GM19328 (cell line): ENCODE results near the gene PFAS.

ENCODE experiments used
- ATAC-seq: cut with Tn5 transposase; IDR thresholded peaks from one replicate; pipeline ENCODE4 v1.9.1; 2021; ENCODE audit warnings: mild to moderate bottlenecking, moderate library complexity; ENCODE audit not compliant: unreplicated experiment

PFAS gene

DNA sequence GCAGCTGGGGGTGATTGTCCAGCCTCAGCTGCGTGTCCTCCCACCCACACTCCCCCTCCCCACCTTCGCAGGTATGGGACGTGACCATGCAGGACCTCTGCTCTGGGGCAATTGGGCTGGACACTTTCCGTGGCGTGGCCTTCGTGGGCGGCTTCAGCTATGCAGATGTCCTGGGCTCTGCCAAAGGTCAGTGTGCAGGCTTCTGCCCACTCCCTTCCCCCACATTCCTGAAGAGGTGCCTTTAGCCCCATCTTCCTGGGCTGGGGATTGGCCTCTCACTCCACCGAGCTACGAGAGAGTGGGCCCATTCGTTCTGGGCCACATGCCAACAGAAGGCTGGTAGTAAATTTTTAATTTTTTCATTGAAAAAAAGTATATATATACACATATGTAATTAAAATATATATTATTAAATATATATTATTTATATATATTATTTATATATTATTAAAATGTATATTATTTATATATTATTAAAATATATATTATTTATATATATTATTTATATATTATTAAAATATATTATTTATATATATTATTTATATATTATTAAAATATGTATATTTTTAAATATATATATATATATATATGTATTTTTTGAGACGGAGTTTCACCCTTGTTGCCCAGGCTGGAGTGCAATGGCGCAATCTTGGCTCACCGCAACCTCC, 18.5 kb downstream of the PFAS start:
- ATAC-seq = no peak

DNA sequence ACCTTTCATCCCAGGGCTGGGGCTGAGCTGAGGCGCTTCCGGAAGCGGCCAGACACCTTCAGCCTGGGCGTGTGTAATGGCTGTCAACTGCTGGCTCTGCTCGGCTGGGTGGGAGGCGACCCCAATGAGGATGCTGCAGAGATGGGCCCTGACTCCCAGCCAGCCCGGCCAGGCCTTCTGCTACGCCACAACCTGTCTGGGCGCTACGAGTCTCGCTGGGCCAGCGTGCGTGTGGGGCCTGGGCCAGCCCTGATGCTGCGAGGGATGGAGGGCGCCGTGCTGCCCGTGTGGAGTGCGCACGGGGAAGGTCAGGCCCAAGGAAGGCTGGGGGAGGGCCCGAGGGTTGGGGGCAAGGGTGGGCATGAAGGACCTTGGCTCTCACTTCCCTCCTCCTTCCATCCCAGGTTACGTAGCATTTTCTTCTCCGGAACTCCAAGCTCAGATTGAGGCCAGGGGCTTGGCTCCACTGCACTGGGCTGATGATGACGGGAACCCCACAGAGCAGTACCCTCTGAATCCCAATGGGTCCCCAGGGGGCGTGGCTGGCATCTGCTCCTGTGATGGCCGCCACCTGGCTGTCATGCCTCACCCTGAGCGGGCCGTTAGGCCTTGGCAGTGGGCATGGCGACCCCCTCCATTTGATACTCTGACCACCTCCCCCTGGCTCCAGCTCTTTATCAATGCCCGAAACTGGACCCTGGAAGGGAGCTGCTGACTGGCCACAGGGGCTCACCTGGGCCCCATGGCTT, 19.6 kb downstream of the PFAS start:
- no peak for ATAC-seq

DNA sequence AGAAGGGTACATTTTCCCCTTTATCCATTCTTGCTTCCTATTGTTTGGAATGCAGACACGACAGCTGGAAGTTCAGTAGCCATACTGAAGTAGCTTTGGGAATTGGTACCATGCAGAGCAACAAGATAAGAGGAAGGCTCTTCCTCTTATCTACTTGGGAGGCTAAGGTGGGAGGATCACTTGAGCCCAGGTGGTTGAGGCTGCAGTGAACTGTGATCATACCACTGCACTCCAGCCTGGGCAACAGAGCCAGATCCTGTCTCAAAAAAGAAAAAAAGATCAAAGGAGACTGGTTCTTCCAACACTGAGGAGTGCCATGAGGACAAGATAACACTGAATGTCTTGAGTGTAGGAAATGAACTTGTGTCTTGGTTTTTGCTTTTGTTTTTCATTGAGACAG, 23.3 kb downstream of the PFAS start:
- no peak for ATAC-seq

DNA sequence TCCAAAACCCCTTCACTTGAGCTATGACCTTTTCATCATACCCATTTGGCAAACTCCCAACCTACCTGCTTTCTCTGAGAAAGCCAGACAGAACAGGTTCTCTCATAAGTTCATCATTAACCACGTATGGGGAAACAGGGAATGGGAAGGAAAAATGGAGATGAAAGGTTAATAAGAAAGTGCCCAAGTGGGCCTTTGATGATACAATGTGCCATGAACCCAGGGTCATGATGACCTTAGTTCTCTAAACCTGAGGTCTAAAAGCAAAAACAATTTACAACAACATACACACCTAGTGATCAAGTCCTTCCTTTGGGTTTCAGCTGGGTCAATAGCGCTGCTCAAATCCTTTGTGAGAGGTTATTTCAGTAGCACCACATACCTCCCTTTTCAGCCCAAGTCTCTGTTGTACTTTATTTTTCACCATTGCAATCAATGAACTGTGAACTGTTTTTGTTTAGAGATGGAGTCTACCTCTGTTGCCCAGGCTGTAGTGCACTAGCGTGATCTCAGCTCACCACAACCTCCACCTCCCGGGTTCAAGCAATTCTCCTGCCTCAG, 24.9 kb downstream of the PFAS start:
- no peak for ATAC-seq

DNA sequence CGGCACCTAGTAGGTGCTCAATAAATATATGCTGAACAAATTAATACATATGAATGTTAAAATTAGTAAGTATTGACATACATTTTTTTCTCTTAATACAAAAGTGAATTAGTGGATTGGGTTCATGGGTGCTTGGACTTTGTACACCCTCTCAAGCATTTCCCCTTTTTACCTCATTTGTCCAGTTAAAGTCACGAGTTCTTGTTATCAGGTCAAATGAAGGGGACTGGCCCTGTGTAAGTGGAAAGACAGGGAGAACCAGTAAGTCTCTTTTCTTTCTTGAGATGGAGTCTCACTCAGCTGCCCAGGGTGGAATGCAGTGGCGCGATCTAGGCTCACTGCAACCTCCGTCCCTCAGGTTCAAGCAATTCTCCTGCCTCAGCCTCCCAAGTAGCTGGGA, 25.7 kb downstream of the PFAS start:
- ATAC-seq = no peak

DNA sequence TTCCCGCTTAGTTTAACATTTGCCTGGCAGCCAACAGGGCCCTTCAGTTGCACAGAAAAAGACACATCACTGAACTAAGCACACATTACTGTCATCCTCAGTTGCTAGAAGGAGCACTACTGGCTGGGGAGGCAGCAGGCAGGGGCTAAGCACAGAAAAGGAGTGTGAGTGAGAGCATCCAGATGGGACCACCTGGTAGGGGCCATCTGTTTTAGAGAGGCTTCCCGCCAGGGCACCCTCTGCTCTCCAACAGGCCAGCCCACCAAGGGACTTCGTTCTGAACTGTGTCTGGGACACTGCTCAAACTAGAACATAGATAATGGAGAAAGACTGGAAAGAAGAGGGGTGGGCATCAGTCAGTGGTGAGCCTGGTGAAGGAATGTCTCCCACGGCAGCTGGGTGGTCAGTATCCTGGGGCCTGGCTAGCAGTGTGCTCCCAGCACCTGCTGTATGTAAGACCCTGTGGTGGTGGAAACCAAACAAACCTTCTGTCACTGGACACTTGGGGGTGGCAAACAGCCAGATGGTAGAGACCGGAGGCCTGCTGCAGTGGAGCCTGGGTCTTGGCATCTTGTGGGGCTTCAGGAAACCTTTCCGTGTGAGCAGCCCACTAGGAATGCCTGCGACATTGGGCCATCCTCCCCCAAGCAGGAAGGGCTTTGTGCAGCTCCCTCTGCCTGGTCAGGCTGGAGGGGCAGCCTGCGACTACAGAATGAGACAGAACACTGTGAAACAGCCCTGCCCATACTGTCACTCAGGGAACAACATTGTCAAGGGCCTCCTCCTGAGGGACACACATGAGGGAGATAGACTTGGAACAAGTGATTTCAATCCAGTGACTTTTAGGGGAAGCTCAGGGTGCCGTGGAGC, 26.6 kb downstream of the PFAS start:
- no peak for ATAC-seq

DNA sequence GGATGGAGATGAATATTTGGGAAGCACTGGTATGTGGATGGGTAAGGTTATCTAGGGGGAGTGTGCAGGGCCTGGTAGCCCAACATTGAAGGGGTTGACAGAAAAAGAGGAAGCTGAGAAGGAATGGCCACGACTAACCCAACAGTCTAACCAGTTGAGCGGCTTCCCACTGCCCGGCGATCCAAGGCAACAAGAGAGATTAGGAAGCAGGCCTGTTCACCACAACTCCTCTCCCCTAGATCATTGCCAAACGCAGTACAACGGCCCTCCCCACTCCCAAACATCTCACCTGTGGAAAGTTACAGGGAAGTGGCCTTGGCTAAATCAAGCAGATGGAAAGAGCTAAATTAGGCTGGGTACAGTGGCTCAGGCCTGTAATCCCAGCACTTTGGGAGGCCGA, 28.2 kb downstream of the PFAS start:
- ATAC-seq = no peak

DNA sequence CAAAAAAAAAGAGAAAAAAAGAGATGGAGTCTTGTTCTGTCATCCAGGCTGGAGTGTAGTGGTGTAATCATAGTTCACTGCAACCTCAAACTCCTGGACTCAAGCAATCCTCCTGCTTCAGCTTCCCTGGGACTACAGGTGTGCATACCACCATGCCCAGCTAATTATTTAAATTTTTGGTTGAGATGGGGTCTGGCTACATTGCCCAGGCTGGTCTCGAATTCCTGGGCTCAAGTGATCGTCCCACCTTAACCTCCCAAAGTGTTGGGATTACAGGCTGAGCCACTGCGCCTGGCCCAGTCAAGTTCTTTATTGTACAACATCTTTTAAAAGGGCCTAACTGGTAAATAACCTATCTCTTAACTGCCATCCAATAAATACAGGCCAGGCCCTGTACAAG, 33.3 kb downstream of the PFAS start:
- ATAC-seq = no peak

DNA sequence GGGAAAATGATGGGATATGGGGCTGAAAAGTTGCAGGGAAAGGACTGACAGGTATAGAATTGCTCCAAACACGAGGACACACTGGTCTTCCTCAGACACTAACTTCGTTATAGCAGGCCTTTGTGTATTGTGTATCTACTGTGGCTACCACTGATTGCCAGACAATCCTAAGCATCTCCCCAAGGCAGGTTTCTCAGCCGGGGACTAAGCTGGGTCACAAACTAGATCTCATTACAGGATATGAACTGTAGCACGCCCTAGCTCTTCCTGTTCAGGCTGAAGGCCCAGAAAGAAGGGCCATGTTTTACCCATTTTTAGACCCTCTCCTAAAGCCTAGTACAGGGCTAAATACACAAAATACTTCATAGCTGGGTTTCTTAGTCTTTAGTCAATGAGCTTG, 34.3 kb downstream of the PFAS start:
- ATAC-seq = no peak

DNA sequence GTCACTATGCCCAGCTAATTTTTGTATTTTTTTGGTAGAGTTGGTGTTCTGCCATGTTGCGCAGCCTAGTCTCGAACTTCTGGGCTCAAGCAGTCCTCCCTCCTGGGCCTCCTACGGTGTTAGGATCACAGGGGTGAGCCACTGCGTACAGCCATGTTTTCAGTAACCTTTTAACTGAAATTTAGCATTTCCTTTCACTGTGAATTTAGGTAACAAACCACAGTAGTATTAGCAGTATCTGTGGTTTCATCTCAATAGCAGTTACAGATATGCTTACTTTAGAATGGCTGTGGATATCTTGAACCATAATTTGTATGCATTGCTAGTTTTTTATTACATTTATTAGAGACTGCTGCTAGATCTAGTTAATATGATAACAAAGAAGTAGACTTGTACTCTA, 35.0 kb downstream of the PFAS start:
- no peak for ATAC-seq

DNA sequence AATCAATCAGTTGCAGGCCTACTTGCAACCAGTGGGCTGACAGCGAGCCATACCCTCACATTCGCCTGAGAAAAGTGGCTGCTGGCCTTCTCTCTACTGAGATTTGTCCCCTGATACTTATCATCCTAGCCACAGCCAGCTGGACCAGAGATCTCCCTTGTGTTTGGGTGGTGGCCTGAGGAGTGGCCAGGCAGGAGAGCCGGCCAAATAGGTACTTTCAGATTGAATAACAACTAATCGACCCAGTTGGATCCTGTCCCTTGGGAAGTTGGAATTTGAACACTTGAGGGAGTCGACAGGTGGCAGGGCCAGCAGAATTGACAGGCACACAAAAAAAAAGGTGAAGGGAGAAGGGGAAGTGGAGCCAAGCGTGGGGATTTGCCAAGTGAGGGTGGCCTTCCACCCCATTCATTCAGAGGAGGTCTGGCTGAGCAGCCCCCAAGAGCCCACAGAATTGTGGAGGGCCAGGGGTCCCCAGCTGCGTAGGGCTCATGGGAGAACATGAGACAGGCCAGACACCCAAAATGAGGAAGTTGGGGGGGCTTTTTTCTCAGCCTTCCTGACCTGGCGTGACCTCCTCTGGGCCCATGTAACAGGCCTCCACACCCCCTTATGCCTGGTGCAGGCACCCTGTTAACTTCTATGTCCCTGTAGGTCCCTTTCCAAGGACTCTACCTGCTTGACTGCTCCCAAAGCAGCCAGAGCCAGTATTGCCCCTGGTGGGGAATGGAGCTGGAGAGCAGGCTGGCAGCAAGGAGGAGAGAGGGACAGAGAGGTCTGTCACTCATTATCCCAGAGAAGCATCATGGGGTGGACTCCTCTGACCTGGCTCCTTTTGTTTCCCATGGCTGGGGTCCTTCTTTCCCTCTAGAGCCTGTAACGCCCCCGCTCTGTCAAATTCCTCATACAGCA, 36.4 kb downstream of the PFAS start:
- no peak for ATAC-seq

DNA sequence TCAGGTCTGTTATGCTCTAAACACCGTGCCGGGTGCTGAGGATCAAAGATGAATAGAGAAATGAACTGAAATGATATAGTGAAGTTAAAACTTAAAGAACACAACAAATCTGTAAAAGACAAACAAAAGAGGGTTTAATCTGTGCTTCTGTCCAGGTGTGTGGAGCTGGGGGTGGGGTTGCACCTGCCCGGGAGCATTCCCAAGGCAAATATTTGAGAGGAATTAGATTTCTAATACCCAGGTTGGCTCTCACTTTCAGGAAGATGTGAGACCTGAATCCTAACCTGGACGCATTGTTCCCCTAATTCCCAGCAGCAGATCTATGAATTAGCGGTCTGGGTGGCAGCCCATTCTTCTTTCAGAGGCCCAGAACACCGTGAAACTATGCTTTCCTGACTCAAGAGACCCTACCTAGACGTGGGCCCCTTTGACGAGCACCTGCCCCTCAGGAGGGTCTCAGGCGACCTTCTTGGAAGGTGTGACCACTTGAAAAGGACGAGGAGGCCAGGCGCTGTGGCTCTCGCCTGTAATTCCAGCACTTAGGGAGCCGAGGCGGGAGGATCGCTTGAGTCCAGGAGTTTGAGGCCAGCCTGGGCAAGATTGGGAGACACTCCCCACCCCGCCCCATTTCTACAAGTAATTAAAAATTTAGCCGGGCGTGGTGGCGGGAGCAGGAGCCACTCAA, 38.7 kb downstream of the PFAS start:
- ATAC-seq = no peak

DNA sequence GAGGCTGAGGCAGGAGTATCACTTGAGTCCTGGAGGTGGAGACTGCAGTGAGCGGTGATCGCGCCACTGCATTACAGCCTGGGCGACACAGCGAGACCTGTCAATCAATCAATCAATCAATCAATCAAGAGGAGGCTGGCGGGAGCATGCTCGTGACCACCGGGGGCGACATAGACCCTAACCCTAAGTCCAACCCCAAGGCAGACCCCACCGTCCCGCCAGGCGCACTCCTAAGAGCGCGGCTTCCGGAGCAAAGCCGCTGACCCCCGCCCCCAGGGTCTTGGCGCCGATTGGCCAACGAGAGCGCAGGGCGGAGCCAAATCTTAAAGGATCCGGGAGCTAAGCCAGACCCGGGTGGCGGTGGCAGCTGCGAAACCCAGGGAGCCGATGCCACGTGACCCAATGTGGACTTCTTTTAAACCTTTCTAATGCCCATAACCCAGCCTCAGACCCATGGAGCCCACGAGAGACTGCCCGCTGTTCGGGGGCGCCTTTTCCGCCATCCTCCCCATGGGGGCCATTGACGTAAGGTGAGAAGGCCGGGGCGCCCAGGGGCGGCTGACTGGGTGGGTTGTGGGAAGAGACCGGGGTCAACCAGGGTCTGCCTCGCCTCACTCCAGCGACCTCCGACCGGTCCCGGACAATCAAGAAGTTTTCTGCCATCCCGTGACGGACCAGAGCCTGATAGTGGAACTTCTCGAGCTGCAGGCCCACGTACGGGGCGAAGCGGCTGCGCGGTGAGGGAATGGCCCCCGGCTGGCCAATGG, 39.4 kb downstream of the PFAS start, which contains the start of gene RANGRF:
Gene RANGRF (plus strand): TSS at position 335 of the 767 bp plus-strand sequence. CDS start 119 bp downstream, at position 454.
- no peak for ATAC-seq

DNA sequence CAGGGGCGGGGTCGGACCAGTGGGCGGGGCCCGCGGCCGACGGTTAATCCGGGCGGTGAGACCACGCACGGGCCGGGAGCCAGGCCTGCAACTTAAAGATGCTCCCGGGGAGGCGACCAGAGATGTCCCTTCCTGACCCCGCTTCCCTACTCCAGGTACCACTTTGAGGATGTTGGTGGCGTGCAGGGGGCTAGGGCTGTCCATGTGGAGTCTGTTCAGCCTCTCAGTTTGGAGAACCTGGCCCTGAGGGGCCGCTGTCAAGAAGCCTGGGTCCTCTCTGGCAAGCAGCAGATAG, 40.0 kb downstream of the PFAS start:
- no peak for ATAC-seq

DNA sequence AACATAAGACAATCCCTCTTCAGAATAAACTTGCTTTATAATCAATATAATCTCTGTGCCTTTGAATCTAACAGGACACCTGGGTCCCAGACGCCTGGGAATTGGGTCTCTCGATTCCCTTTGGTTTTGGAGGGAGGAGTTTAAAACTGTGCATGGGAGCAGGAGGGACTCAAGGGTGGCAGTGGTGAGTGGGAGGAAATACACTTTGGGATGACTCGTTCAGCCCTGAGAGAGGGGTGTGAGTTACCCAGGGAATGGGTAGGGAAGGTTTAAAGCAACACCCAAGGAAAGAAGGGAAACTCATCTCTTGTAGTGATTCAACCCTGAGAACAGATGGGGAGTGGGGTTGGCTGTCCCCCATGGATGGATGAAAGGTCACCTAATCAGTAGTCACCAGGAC, 41.0 kb downstream of the PFAS start:
- no peak for ATAC-seq

DNA sequence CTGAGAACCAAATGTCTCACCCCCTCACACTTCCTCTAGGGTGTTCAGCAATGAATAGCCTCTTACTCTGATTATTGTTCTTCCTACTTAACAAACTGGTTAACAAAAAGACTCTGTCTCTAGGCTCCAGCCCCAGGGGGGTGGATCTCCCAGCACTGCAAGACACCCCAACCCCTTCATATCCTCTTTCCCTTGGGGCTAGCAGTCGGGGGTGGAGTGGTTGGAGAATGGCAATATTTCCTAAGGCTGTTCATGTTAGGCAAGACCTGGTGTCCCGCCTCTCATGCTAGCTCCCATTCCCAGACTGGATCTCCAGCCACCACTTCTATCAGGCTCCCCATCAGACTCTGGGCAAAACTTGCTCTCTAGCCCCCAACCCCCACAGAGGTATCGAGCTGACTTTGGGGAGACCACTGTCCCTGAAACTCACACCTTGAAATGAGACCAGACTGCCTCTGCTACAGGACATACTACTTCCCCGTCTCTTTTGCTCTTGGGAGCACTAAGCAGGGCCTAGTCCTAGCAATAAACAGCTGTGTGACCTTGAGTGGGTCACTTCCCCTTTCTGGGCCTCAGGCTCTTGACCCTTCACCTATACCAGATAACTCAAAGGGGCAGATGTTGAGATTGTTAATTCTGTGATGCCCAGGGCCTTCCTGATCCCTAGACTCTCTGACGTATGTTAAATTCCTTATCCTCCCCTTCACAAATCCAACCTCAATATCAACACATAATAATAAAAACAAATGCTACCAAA, 43.7 kb downstream of the PFAS start:
- no peak for ATAC-seq

DNA sequence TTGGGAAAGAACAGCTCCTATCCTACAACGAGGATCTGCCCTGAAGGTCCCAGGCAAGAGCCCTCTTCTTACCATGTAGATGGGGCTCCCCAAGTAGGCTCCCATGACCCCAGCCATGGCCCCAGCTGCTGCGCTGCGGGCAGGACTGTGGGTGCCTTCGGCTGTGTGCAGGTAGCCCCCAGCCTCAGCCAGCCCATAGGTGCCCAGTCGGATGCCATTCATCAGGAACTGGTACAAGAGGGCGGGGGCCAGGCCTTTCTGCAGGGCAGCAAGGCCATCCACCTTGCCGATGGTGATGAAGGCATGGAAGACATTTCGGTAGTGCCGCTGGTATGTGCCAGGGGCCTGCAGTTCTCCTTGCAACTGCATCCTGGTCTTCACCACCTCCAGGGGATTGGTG, 45.3 kb downstream of the PFAS start:
- no peak for ATAC-seq

DNA sequence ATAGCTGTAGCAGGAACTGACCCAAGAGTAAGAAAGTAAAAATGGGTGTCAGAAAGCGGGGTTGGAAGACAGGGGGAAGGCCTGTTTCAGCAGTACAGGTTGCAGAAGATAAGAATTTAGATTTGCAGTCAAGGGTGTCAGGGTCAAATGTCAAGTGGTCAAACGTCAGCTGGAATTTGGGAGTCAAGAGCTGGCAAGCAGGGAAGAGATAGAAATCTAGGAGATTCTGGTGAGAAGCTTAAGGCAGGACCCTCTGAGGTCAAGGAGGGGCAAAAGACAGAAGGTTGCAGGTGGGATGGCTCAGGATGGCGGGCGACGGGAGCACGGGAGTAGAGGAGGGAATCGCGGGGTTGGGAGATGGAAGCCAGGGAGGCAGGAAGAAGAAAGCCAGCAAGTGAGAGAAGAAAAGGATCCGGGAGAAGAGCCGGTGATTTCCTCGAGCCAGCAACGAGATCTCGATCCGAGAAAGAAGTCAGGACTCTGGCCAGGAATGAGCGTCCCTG, 45.8 kb downstream of the PFAS start:
- no peak for ATAC-seq
